Aorta (tissue), 5 donors: ENCODE measurements around the gene TUBB3. TPM values are rescaled to one million over a fixed set of nuclear protein-coding genes. Genes with fewer than 3 reads are reported as not detected.
"Not testable (repeated sequence)": the region's sequence is repeated elsewhere in the genome, so short reads cannot be mapped to it uniquely, and the experiment has no call there.

Experiments
- ATAC-seq: fragments of 200-7000 bp; cut with Tn5 transposase; one replicate; pipeline ENCODE4 v1.9.1; 2022; ENCODE audit warnings: moderate library complexity; ENCODE audit not compliant: low FRiP score
- DNase-seq, 2 donors: peaks; one replicate each; pipeline ENCODE4 v3.0.0-alpha.2; 2020
- H3K27ac ChIP-seq, 2 donors: one replicate each; pipeline ENCODE4 v1.5.1; 2013; ENCODE audit warnings: low read length in 2 of 2, mild to moderate bottlenecking in 2 of 2, moderate library complexity in 2 of 2, control low read depth in 1 of 2, inconsistent platforms in 1 of 2, low read depth in 1 of 2
- H3K27me3 ChIP-seq, 2 donors: one replicate each; pipeline ENCODE4 v1.6.1; 2013; ENCODE audit warnings: control low read depth in 1 of 2, low read length in 1 of 2, mild to moderate bottlenecking in 1 of 2, moderate library complexity in 1 of 2; ENCODE audit not compliant: insufficient read depth in 2 of 2, control insufficient read depth in 1 of 2
- H3K36me3 ChIP-seq, 2 donors: one replicate each; pipeline ENCODE4 v1.6.1; 2013; ENCODE audit warnings: control low read depth in 1 of 2, low read length in 1 of 2, mild to moderate bottlenecking in 1 of 2; ENCODE audit not compliant: insufficient read depth in 2 of 2, control insufficient read depth in 1 of 2
- H3K4me1 ChIP-seq, 2 donors: one replicate each; pipeline ENCODE4 v1.6.1; 2013; ENCODE audit warnings: low read length in 2 of 2, control low read depth in 1 of 2, mild to moderate bottlenecking in 1 of 2, moderate library complexity in 1 of 2; ENCODE audit not compliant: insufficient read depth in 2 of 2, control insufficient read depth in 1 of 2
- H3K4me3 ChIP-seq, 2 donors: one replicate each; pipeline ENCODE4 v1.5.1; 2013; ENCODE audit warnings: low read length in 2 of 2, control low read depth in 1 of 2, mild to moderate bottlenecking in 1 of 2
- H3K9me3 ChIP-seq: one replicate; pipeline ENCODE4 v1.6.1; 2013; ENCODE audit warnings: mild to moderate bottlenecking, low read length; ENCODE audit not compliant: control insufficient read depth
- WGBS, 2 donors: extraction: QIAGEN DNeasy Blood & Tissue Kit; methylation state at CpG; one replicate each; pipeline ENCODE4 v1.1.7; 2013; 5-methylcytosine and 5-hydroxymethylcytosine counted together
- intact Hi-C, 2 donors: fragments of 100-400 bp; cut with DNase I; formaldehyde crosslinking; loops; one replicate each; pipeline versions ENCODE4 v1.14.2 to v1.15.0; 2022
- polyA plus RNA-seq, 2 donors: library from polyadenylated mRNA; stranded (reverse); fragments of 200-250 nt; gene quantifications; one replicate each; pipeline ENCODE4 v1.2.3, GENCODE V29; 2013
- total RNA-seq, 2 donors: library from RNA; stranded (reverse); fragmentation: NEBNext Ultra II Directional; extraction: Animal tissue kit (Norgen Biotek cat#: 25700); gene quantifications; one replicate each; pipeline ENCODE4 v1.2.1, GENCODE V29; 2021
- donor health status: healthy with polysubstance abuse.
- donor health status: Bipolar disorder and iron deficiency.
- donor health status: DM: no; HTN: no; CAD: no.
- donor health status: DM: no; HTN: no; CAD: no.
- donor health status: DM: yes; HTN: yes; CAD: no.

Gene TUBB3
- total and polyA plus RNA-seq, 4 donors: 0.38 to 12.5 (median 4.0) TPM

DNA sequence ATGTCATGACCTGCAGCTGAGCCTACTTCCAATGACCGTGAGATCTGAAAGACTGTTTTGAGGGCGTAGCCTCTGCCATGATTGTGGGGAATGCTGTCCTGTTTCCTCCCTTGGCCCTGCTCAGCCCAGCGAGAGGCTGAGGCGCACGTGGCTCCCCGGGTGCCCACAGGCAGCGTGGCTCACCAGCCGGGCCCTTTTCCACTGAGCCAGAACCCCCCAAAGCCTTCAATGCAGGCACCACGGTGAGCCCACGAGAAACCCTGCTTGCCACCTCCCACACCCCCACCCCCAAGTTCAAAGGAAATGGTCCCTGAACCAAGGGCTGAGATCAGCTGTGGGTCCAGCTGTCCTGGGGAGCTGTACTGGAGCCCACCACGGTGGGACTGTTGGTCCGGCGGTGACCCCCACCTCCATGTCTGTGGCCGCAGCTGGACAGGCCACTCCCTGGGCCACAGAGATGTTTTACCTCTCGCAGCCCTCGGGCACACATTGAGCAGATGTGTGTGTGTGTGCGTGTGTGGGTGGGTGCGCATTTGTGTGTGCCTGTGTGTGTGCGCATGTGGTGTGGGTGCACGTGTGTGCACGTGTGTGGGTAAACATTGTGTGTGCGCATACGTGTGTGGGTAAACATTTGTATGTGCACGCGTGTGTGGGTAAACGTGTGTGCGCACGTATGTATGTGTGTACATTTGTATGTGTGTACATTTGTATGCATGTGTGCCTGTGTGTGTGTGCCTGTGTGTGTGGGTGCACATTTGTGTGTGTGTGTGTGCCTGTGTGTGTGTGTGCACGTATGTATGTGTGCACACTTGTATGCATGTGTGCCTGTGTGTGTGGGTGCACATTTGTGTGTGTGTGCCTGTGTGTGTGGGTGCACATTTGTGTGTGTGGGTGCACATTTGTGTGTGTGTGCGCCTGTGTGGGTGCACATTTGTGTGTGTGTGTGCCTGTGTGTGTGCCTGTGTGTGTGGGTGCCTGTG, 9.4 kb upstream of the TUBB3 start:
- intact Hi-C loops: no loop called here
- H3K27me3 ChIP-seq: no peaks in the 10 kb centered on the region
- H3K4me1 ChIP-seq: no peaks in the 10 kb centered on the region
- H3K4me3 ChIP-seq: no peak overlapping the region
- no peak overlapping the region for H3K27ac ChIP-seq
- H3K9me3 ChIP-seq: no peaks in the 10 kb centered on the region
- ATAC-seq (no peak), DNase-seq (no peak)
- no peaks in the 10 kb centered on the region for H3K36me3 ChIP-seq
- WGBS, 2 donors: 78 to 81% methylated on average over 30 of the region's 30 CpGs

DNA sequence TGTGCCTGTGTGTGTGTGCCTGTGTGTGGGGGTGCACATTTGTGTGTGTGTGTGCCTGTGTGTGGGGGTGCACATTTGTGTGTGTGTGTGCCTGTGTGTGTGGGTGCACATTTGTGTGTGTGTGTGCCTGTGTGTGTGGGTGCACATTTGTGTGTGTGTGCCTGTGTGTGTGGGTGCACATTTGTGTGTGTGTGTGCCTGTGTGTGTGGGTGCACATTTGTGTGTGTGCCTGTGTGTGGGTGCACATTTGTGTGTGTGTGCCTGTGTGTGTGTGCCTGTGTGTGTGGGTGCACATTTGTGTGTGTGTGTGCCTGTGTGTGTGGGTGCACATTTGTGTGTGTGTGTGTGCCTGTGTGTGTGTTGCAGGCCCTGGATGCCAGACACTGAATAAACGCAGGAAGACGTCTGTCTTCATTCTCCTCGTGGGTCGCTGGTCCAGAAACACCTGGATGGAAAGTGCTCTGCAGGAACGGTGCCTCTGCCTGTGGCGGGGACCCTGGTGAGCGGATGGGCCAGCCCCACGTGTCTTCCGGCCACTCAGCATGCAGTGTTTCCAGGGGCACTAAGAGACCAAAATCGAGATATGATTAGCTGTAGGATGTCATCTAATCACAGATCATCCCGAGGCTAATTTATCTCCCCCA, 8.4 kb upstream of the TUBB3 start:
- DNase-seq, intact Hi-C loops, H3K36me3 ChIP-seq, H3K4me1 ChIP-seq, H3K27me3 ChIP-seq, H3K27ac ChIP-seq, H3K4me3 ChIP-seq, H3K9me3 ChIP-seq, ATAC-seq: not testable (repeated sequence)
- WGBS, 2 donors: 58 to 61% methylated on average over 11 of the region's 11 CpGs

DNA sequence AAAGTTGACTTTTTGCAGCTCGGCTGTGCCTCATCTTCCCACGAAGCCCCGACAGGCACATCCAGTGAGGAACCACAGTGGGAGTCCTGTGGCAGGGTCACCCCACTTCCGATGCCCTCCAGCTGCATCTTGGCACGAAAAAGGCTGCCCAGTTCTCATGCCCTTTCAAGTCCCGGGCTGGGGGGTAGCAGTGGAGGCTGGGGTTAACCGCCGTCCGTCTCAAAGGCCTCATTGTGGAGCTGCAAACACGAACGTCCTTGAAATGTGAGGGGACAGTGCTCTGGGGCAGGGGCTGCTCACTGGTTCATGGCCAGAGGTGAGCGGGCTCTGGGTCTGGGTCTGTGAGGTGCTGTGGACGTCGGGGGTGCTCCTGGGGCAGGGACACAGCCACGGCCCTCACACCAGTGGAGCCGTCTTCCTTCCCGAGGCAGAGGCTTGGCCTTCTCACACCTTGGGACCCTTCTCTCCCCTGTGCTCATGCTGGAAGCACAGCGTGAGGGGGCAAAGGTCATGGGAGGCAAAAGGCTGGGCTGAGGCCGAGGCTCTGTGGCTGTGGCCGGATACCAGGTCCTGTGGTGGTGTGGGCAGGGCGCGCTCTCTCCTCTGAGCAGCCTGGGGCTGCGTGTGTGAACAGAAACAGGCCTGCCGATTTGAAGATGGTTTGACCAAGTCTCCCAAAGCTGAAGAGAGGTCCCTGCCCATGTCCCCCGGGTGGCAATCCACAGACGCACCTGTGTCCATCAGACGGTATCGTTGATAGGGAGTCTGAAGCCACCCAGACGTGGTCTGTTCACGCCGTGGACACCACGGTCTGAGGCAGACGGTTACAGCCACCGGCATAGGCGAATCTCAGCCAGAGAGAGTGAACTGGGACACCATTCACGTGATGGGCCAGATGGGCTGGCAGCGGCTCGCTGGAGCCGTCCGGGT, 7.6 kb upstream of the TUBB3 start:
- Histone ChIP-seq H3K27me3 (no peaks in the 10 kb centered on the region), H3K4me3 (no peak overlapping the region), H3K9me3 (no peaks in the 10 kb centered on the region), H3K36me3 (no peaks in the 10 kb centered on the region), H3K27ac (no peak overlapping the region), H3K4me1 (no peaks in the 10 kb centered on the region)
- intact Hi-C loops: no loop called here
- no peak for DNase-seq
- 73 to 76% methylated on average over 40 of the region's 40 CpGs for WGBS, 2 donors
- no peak for ATAC-seq

DNA sequence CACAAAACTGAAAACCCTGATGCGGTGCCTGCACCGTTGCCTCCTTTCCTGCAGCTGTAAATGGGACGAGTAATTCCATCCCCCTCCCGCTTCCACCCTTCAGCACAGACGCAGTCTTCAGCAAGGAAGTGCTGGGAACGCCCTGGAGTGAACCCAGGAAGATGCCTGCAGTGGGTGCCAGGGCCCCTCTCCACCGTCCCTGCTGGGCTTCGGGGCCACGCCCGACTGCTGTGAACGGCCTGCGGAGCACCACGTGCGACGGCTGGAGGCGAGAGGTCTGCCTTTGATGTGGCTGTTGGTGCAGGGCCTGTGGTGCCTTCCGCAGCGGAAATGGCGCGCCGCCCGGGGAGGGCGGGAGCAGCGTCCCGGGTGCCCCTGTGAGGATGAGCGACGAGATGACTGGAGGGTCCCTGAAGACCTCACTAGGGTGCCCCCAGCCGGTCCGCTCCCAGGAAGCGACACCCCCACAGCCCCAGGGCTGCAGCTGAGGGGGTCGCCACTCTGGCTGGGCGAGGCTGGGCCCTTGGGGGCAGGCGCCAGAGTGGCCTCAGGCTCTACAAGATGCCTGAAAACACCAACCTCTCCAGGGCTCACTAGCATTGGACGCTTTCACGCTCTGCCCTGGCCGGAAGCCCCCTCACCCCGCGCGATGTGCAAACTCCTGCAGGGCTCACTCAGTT, 5.2 kb upstream of the TUBB3 start:
- 0 to 1% methylated on average over 37 to 39 of the region's 39 CpGs for WGBS, 2 donors
- ATAC-seq: peak; percentile 24
- intact Hi-C loops: no loop called here

GRCh38 chr16:89918453-89919347, 4.4 kb upstream of the TUBB3 start, which contains the start of gene MC1R:
Gene MC1R (plus strand): TSS chr16:89918862. CDS start chr16:89919259, 397 bp downstream.
- ATAC-seq (no peak), DNase-seq (no peak)
- intact Hi-C loops: no loop called here
- Histone ChIP-seq H3K9me3 (no peaks in the 10 kb centered on the region), H3K4me3 (no peak within 1 kb of the TSS), H3K4me1 (no peaks in the 10 kb centered on the region), H3K27ac (no peak within 1 kb of the TSS), H3K27me3 (peaks cover 0 to 2% of the 10 kb centered on the region in 2 donors), H3K36me3 (no peaks in the 10 kb centered on the region)
- 5 to 8% methylated on average over 23 of the region's 23 CpGs for WGBS, 2 donors

More for the DNA sequence above, 5.2 kb upstream of the TUBB3 start:
- Histone ChIP-seq H3K27me3 (no peaks in the 10 kb centered on the region), H3K4me3 (no peak overlapping the region), H3K36me3 (no peaks in the 10 kb centered on the region), H3K27ac (no peak overlapping the region), H3K4me1 (no peaks in the 10 kb centered on the region), H3K9me3 (no peaks in the 10 kb centered on the region)
- peak; percentile 88 for DNase-seq

- Histone ChIP-seq H3K4me1 (no peaks in the 10 kb centered on the region), H3K9me3 (no peaks in the 10 kb centered on the region), H3K27ac (no peak overlapping the region), H3K36me3 (no peaks in the 10 kb centered on the region), H3K27me3 (peaks cover 0 to 2% of the 10 kb centered on the region in 2 donors), H3K4me3 (no peak overlapping the region)
- no peak for ATAC-seq
- intact Hi-C loops: loop anchor here in 1 of 2 donors (10.0 kb wide), 1 partner anchor 105 kb away; no protein-coding TSS in a partner anchor
- DNase-seq: no peak
- WGBS, 2 donors: 90 to 93% methylated on average over 52 of the region's 52 CpGs
Measured at GRCh38 chr16:89919535-89920406, 3.4 kb upstream of the TUBB3 start.

GRCh38 chr16:89920723-89921122, 2.4 kb upstream of the TUBB3 start:
- no peaks in the 10 kb centered on the region for H3K4me1 ChIP-seq
- DNase-seq (peak in 1 of 2 donors; percentile 53), ATAC-seq (no peak)
- no peaks in the 10 kb centered on the region for H3K9me3 ChIP-seq
- H3K36me3 ChIP-seq: no peaks in the 10 kb centered on the region
- WGBS, 2 donors: 38 to 51% methylated on average over 6 of the region's 6 CpGs
- intact Hi-C loops: loop anchor here in 1 of 2 donors (10.0 kb wide), 1 partner anchor 104 kb away; no protein-coding TSS in a partner anchor
- H3K4me3 ChIP-seq: no peak overlapping the region
- no peak overlapping the region for H3K27ac ChIP-seq
- H3K27me3 ChIP-seq: peaks cover 0 to 2% of the 10 kb centered on the region in 2 donors
